CD4-positive, alpha-beta T cell treated with Interleukin-21 for 1 hour (primary cell): ENCODE measurements around the gene ORC3.

Experiments
- DNase-seq: peaks from one replicate; pipeline ENCODE4 v3.0.0-alpha.2; 2020

The ORC3 gene

GRCh38 chr6:87589693-87590416 is at the start of gene ORC3, which contains the start of gene RARS2:
Gene ORC3, plus strand, starts transcription at chr6:87590135. Its CDS starts 34 bp downstream, at chr6:87590169.
Gene RARS2, minus strand, starts transcription at chr6:87589987. Its CDS starts 30 bp downstream, at chr6:87589957.
- peak; percentile 95 for DNase-seq

GRCh38 chr6:87540539-87540938 is 49.4 kb upstream of the ORC3 start:
- DNase-seq = no peak

- no peak for DNase-seq
These were observed 48.9 kb upstream of the ORC3 start for GRCh38 chr6:87541041-87541440.

- DNase-seq = no peak
These were observed 48.2 kb upstream of the ORC3 start for GRCh38 chr6:87541744-87542143.

- no peak for DNase-seq
These were observed 46.0 kb upstream of the ORC3 start for GRCh38 chr6:87543696-87544473.

- DNase-seq = no peak
These were observed 45.5 kb upstream of the ORC3 start for GRCh38 chr6:87544474-87544735.

- DNase-seq = no peak
These were observed 38.1 kb upstream of the ORC3 start for GRCh38 chr6:87551799-87552198.

- DNase-seq = no peak
These were observed 36.7 kb upstream of the ORC3 start for GRCh38 chr6:87553159-87553765.

GRCh38 chr6:87555506-87555905 is 34.4 kb upstream of the ORC3 start:
- DNase-seq = no peak

- no peak for DNase-seq
These were observed 31.5 kb upstream of the ORC3 start for GRCh38 chr6:87558446-87558845.

- no peak for DNase-seq
These were observed 28.9 kb upstream of the ORC3 start for GRCh38 chr6:87561017-87561416.

- DNase-seq = no peak
These were observed 17.9 kb upstream of the ORC3 start for GRCh38 chr6:87572021-87572420.

- DNase-seq = no peak
These were observed 17.1 kb upstream of the ORC3 start for GRCh38 chr6:87572883-87573282.

GRCh38 chr6:87573307-87574024 is 16.5 kb upstream of the ORC3 start:
- DNase-seq = no peak

GRCh38 chr6:87574237-87574804 is 15.6 kb upstream of the ORC3 start:
- DNase-seq = no peak

- no peak for DNase-seq
These were observed 14.5 kb upstream of the ORC3 start for GRCh38 chr6:87575423-87575822.

GRCh38 chr6:87583822-87584221 is 6.1 kb upstream of the ORC3 start:
- DNase-seq = no peak

- DNase-seq = no peak
These were observed 3.4 kb upstream of the ORC3 start for GRCh38 chr6:87586371-87587077.

- no peak for DNase-seq
These were observed 1.1 kb upstream of the ORC3 start for GRCh38 chr6:87588756-87589407.

GRCh38 chr6:87590417-87590880 is 514 bp downstream of the ORC3 start:
- no peak for DNase-seq

- DNase-seq = no peak
These were observed 1.1 kb downstream of the ORC3 start for GRCh38 chr6:87590990-87591389.

GRCh38 chr6:87600576-87600975 is 10.6 kb downstream of the ORC3 start:
- DNase-seq = no peak
